Mesothelial cell of epicardium (in vitro differentiated cells): Measurements from ENCODE around the gene OTOS. TPM values are rescaled to one million over a fixed set of nuclear protein-coding genes. Genes with fewer than 3 reads are reported as not detected.

Experiments
- DNase-seq, 2 experiments: peaks; one replicate each; pipeline ENCODE4 v3.0.0; 2021; ENCODE audit warnings: low spot score in 2 of 2; ENCODE audit not compliant: unreplicated experiment in 2 of 2
- H3K27ac Mint-ChIP-seq: 2 replicates; pipeline ENCODE4 v1.8.0; 2021; ENCODE audit warnings: mixed read lengths
- H3K27me3 Mint-ChIP-seq: 2 replicates; pipeline ENCODE4 v1.8.0; 2021; ENCODE audit warnings: low read depth, mixed read lengths
- H3K36me3 Mint-ChIP-seq: 2 replicates; pipeline ENCODE4 v1.8.0; 2021; ENCODE audit warnings: mixed read lengths
- H3K4me1 Mint-ChIP-seq: 2 replicates; pipeline ENCODE4 v1.8.0; 2021; ENCODE audit warnings: mixed read lengths
- H3K4me3 Mint-ChIP-seq: 2 replicates; pipeline ENCODE4 v1.8.0; 2021; ENCODE audit warnings: mild to moderate bottlenecking, moderate library complexity, mixed read lengths
- H3K9me3 Mint-ChIP-seq: 2 replicates; pipeline ENCODE4 v1.8.0; 2021; ENCODE audit warnings: mixed read lengths
- CTCF ChIP-seq: fragments of 200-600 bp; sonication (generic); IDR thresholded peaks from one replicate; pipeline ENCODE4 v1.5.0; 2021; ENCODE audit warnings: antibody characterized with exemption; ENCODE audit not compliant: unreplicated experiment
- total RNA-seq: library from RNA; stranded (reverse); gene quantifications from 3 replicates; pipeline ENCODE4 v1.2.1, GENCODE V29; 2021

OTOS gene
- total RNA-seq, 1 donor from 2014 or later = not detected

GRCh38 chr2:240166761-240167587, 26.5 kb upstream of the OTOS start:
- Mint-ChIP-seq H3K4me3 (no peak overlapping the region), H3K9me3 (no peaks in the 10 kb centered on the region), H3K4me1 (no peaks in the 10 kb centered on the region), H3K36me3 (no peaks in the 10 kb centered on the region), H3K27ac (no peak overlapping the region), H3K27me3 (peaks cover 43% of the 10 kb centered on the region)
- DNase-seq = no peak
- no peak for TF ChIP-seq CTCF

GRCh38 chr2:240166191-240166590, 25.7 kb upstream of the OTOS start:
- Mint-ChIP-seq H3K36me3 (no peaks in the 10 kb centered on the region), H3K4me3 (no peak overlapping the region), H3K27me3 (peaks cover 35% of the 10 kb centered on the region), H3K27ac (no peak overlapping the region), H3K4me1 (no peaks in the 10 kb centered on the region), H3K9me3 (no peaks in the 10 kb centered on the region)
- no peak for DNase-seq
- no peak for TF ChIP-seq CTCF

- TF ChIP-seq CTCF = no peak
- Mint-ChIP-seq H3K36me3 (no peaks in the 10 kb centered on the region), H3K4me3 (no peak overlapping the region), H3K27me3 (peaks cover 34% of the 10 kb centered on the region), H3K9me3 (no peaks in the 10 kb centered on the region), H3K4me1 (no peaks in the 10 kb centered on the region), H3K27ac (no peak overlapping the region)
- DNase-seq = no peak
Observed at GRCh38 chr2:240165661-240166060, 25.2 kb upstream of the OTOS start.

GRCh38 chr2:240165034-240165433, 24.6 kb upstream of the OTOS start:
- Mint-ChIP-seq H3K27ac (no peak overlapping the region), H3K4me1 (no peaks in the 10 kb centered on the region), H3K4me3 (no peak overlapping the region), H3K36me3 (no peaks in the 10 kb centered on the region), H3K9me3 (no peaks in the 10 kb centered on the region), H3K27me3 (peaks cover 34% of the 10 kb centered on the region)
- DNase-seq = no peak
- no peak for TF ChIP-seq CTCF

GRCh38 chr2:240164586-240164985, 24.1 kb upstream of the OTOS start:
- Mint-ChIP-seq H3K4me1 (no peaks in the 10 kb centered on the region), H3K27me3 (peaks cover 34% of the 10 kb centered on the region), H3K36me3 (no peaks in the 10 kb centered on the region), H3K9me3 (no peaks in the 10 kb centered on the region), H3K4me3 (no peak overlapping the region), H3K27ac (no peak overlapping the region)
- no peak for DNase-seq
- no peak for TF ChIP-seq CTCF
